H9 (cell line): ENCODE results near the gene VPS45. TPM values are rescaled to one million over a fixed set of nuclear protein-coding genes. Genes with fewer than 3 reads are reported as not detected.

ENCODE experiments used
- DNase-seq: peaks from one replicate; pipeline ENCODE4 v3.0.0-alpha.2; 2017
- H2AFZ ChIP-seq: one replicate; pipeline ENCODE4 v1.6.1; 2013; ENCODE audit warnings: mild to moderate bottlenecking, low read length, control low read depth, moderate library complexity
- H2AK5ac ChIP-seq: 2 replicates; pipeline ENCODE4 v1.6.1; 2013; ENCODE audit warnings: low read length, control low read depth, mixed read lengths; ENCODE audit not compliant: insufficient read length
- H2BK120ac ChIP-seq: one replicate; pipeline ENCODE4 v1.6.1; 2013; ENCODE audit warnings: low read depth, mild to moderate bottlenecking, low read length, control low read depth, inconsistent platforms; ENCODE audit not compliant: poor library complexity, severe bottlenecking
- H2BK12ac ChIP-seq: 2 replicates; pipeline ENCODE4 v1.6.1; 2013; ENCODE audit warnings: low read length, control low read depth, mixed read lengths, low read depth; ENCODE audit not compliant: insufficient read length
- H2BK15ac ChIP-seq: 2 replicates; pipeline ENCODE4 v1.6.1; 2013; ENCODE audit warnings: low read depth, low read length, control low read depth
- H2BK20ac ChIP-seq: one replicate; pipeline ENCODE4 v1.6.1; 2013; ENCODE audit warnings: low read depth, mild to moderate bottlenecking, low read length, control low read depth, inconsistent platforms; ENCODE audit not compliant: poor library complexity, severe bottlenecking
- H2BK5ac ChIP-seq: 2 replicates; pipeline ENCODE4 v1.6.1; 2013; ENCODE audit warnings: low read length, control low read depth, mixed read lengths; ENCODE audit not compliant: insufficient read length
- H3K14ac ChIP-seq: 2 replicates; pipeline ENCODE4 v1.6.1; 2013; ENCODE audit warnings: low read length, control low read depth; ENCODE audit not compliant: insufficient read depth
- H3K18ac ChIP-seq: 2 replicates; pipeline ENCODE4 v1.6.1; 2013; ENCODE audit warnings: low read depth, mild to moderate bottlenecking, mixed read lengths, low read length, control low read depth; ENCODE audit not compliant: insufficient read length
- H3K23ac ChIP-seq: 2 replicates; pipeline ENCODE4 v1.6.1; 2013; ENCODE audit warnings: low read length, control low read depth, mixed read lengths, low read depth; ENCODE audit not compliant: insufficient read length
- H3K23me2 ChIP-seq: 2 replicates; pipeline ENCODE4 v1.6.1; 2013; ENCODE audit warnings: low read depth, mild to moderate bottlenecking, mixed read lengths, low read length, control low read depth; ENCODE audit not compliant: insufficient read length, poor library complexity, severe bottlenecking
- H3K27ac ChIP-seq: 2 replicates; pipeline ENCODE4 v1.5.1; 2013; ENCODE audit warnings: low read length, control low read depth, mixed read lengths, low read depth; ENCODE audit not compliant: insufficient read length
- H3K27me3 ChIP-seq: 2 replicates; pipeline ENCODE4 v1.6.1; 2013; ENCODE audit warnings: low read length, control low read depth, inconsistent platforms; ENCODE audit not compliant: insufficient read depth
- H3K4ac ChIP-seq: 2 replicates; pipeline ENCODE4 v1.6.1; 2013; ENCODE audit warnings: low read depth, mild to moderate bottlenecking, control low read depth, inconsistent platforms, low read length, moderate library complexity
- H3K4me1 ChIP-seq: 2 replicates; pipeline ENCODE4 v1.6.1; 2013; ENCODE audit warnings: low read length, control low read depth, inconsistent platforms; ENCODE audit not compliant: insufficient read depth
- H3K4me2 ChIP-seq: 2 replicates; pipeline ENCODE4 v1.6.1; 2013; ENCODE audit warnings: low read length, control low read depth, mixed read lengths; ENCODE audit not compliant: insufficient read length, insufficient read depth
- H3K56ac ChIP-seq: 2 replicates; pipeline ENCODE4 v1.6.1; 2013; ENCODE audit warnings: low read depth, mild to moderate bottlenecking, mixed read lengths, low read length, control low read depth; ENCODE audit not compliant: insufficient read length
- H3K79me1 ChIP-seq: 2 replicates; pipeline ENCODE4 v1.6.1; 2013; ENCODE audit warnings: low read depth, mild to moderate bottlenecking, moderate library complexity, low read length, control low read depth, inconsistent platforms; ENCODE audit not compliant: insufficient read depth, poor library complexity, severe bottlenecking
- H3K79me2 ChIP-seq: 2 replicates; pipeline ENCODE4 v1.6.1; 2013; ENCODE audit warnings: low read length, control low read depth, inconsistent platforms; ENCODE audit not compliant: insufficient read depth
- H3K9ac ChIP-seq: 2 replicates; pipeline ENCODE4 v1.6.1; 2013; ENCODE audit warnings: low read length, control low read depth, mixed read lengths; ENCODE audit not compliant: insufficient read length; ENCODE audit errors: extremely low read depth
- H3K9me3 ChIP-seq: one replicate; pipeline ENCODE4 v1.6.1; 2013; ENCODE audit warnings: low read depth, low read length, inconsistent platforms; ENCODE audit not compliant: control insufficient read depth
- H3T11ph ChIP-seq: one replicate; pipeline ENCODE4 v1.6.1; 2013; ENCODE audit warnings: mild to moderate bottlenecking, low read length, control low read depth, inconsistent platforms
- H4K20me1 ChIP-seq: one replicate; pipeline ENCODE4 v1.6.1; 2013; ENCODE audit not compliant: control insufficient read depth, insufficient read length, insufficient read depth
- H4K5ac ChIP-seq: 2 replicates; pipeline ENCODE4 v1.6.1; 2013; ENCODE audit warnings: low read depth, mild to moderate bottlenecking, mixed read lengths, low read length, control low read depth; ENCODE audit not compliant: insufficient read length
- H4K8ac ChIP-seq: replicated peaks from 2 replicates; pipeline ENCODE4 v1.6.1; 2013; ENCODE audit warnings: low read length, control low read depth, mixed read lengths, low read depth; ENCODE audit not compliant: insufficient read length
- H4K91ac ChIP-seq: 2 replicates; pipeline ENCODE4 v1.6.1; 2013; ENCODE audit warnings: low read depth, mild to moderate bottlenecking, moderate library complexity, mixed read lengths, low read length, control low read depth; ENCODE audit not compliant: insufficient read length
- H3K27ac Mint-ChIP-seq, 3 experiments: 2 replicates in 2 of 3; 3 replicates in 1 of 3; pipeline ENCODE4 v1.8.0; 2020 to 2021; ENCODE audit warnings: mixed read lengths in 3 of 3, mild to moderate bottlenecking in 1 of 3, moderate library complexity in 1 of 3
- H3K27me3 Mint-ChIP-seq: 2 replicates; pipeline ENCODE4 v1.8.0; 2021; ENCODE audit warnings: low read depth, mild to moderate bottlenecking, moderate library complexity, mixed read lengths
- H3K36me3 Mint-ChIP-seq, 3 experiments: 2 replicates in 2 of 3; 3 replicates in 1 of 3; pipeline ENCODE4 v1.8.0; 2020 to 2021; ENCODE audit warnings: low read depth in 3 of 3, mixed read lengths in 3 of 3; ENCODE audit not compliant: insufficient read depth in 1 of 3
- H3K4me1 Mint-ChIP-seq, 2 experiments: 2 replicates each; pipeline ENCODE4 v1.8.0; 2020; ENCODE audit warnings: mixed read lengths in 2 of 2
- H3K4me3 Mint-ChIP-seq, 2 experiments: 2 replicates in 1 of 2; 3 replicates in 1 of 2; pipeline ENCODE4 v1.8.0; 2020 to 2021; ENCODE audit warnings: mild to moderate bottlenecking in 2 of 2, mixed read lengths in 2 of 2, moderate library complexity in 1 of 2
- H3K9me3 Mint-ChIP-seq, 2 experiments: 2 replicates in 1 of 2; 3 replicates in 1 of 2; pipeline ENCODE4 v1.8.0; 2020; ENCODE audit warnings: mild to moderate bottlenecking in 2 of 2, mixed read lengths in 2 of 2, moderate library complexity in 1 of 2
- CTCF ChIP-seq: fragments of 200-600 bp; sonication (generic); conservative IDR thresholded peaks from 3 replicates; pipeline ENCODE4 v1.8.0; 2021; ENCODE audit warnings: antibody characterized with exemption, mild to moderate bottlenecking
- WGBS: extraction: QIAGEN DNeasy Blood & Tissue Kit; methylation state at CpG from one replicate; pipeline ENCODE4 v1.1.7; 2013; ENCODE audit warnings: missing lambda C conversion rate, low lambda C conversion rate, mixed read lengths; ENCODE audit not compliant: insufficient read length; ENCODE audit errors: extremely low coverage; 5-methylcytosine and 5-hydroxymethylcytosine counted together
- total RNA-seq: library from RNA; stranded (reverse); gene quantifications from 2 replicates; pipeline ENCODE4 v1.2.1, GENCODE V29; 2021

The VPS45 gene
- total RNA-seq, 1 experiment from 2014 or later = 31.8 TPM

GRCh38 chr1:150022357-150022756 is 45.2 kb upstream of the VPS45 start:
- Histone ChIP-seq H4K91ac (no peak overlapping the region), H2BK20ac (no peak overlapping the region), H2BK15ac (no peak overlapping the region), H3K4ac (no peak overlapping the region), H4K5ac (no peak overlapping the region), H4K8ac (no peak overlapping the region), H3K23ac (no peak overlapping the region), H3K27ac (no peak overlapping the region), H3K18ac (no peak overlapping the region), H3K56ac (no peak overlapping the region), H2BK120ac (no peak overlapping the region), H3K9ac (no peak overlapping the region), H3K14ac (no peak overlapping the region), H3K4me2 (no peak overlapping the region), H3K9me3 (no peaks in the 10 kb centered on the region), H2BK5ac (no peak overlapping the region), H3K4me1 (no peaks in the 10 kb centered on the region; the same call in 1 of the 2 replicates), H2AFZ (no peak overlapping the region), H3K79me1 (no peaks in the 10 kb centered on the region), H3T11ph (no peak overlapping the region), H3K23me2 (no peaks in the 10 kb centered on the region), H2BK12ac (no peak overlapping the region), H3K79me2 (no peaks in the 10 kb centered on the region), H2AK5ac (no peak overlapping the region), H4K20me1 (no peaks in the 10 kb centered on the region), H3K27me3 (no peaks in the 10 kb centered on the region)
- Mint-ChIP-seq H3K4me3 (peak overlapping the region in 1 of 2 experiments; percentile 34; a peak in 1 of 5 replicates), H3K4me1 (peaks cover 9 to 14% of the 10 kb centered on the region in 2 experiments), H3K27me3 (no peaks in the 10 kb centered on the region; the same call in 1 of the 2 replicates), H3K9me3 (no peaks in the 10 kb centered on the region), H3K36me3 (no peaks in the 10 kb centered on the region), H3K27ac (peak overlapping the region in 1 of 3 experiments; percentile 88; a peak in 1 of 7 replicates)
- no CpG with 5 or more reads among the region's 6 CpGs for WGBS
- no peak for TF ChIP-seq CTCF
- DNase-seq = peak; percentile 54
